Lower leg skin (tissue), 4 donors: ENCODE data around the gene PARP2. TPM values are rescaled to one million over a fixed set of nuclear protein-coding genes. Genes with fewer than 3 reads are reported as not detected.

Source experiments
- DNase-seq, 2 donors: peaks; one replicate each; pipeline ENCODE4 v3.0.0-alpha.2; 2019; ENCODE audit warnings: low spot score in 2 of 2
- H3K4me3 ChIP-seq: fragments of 200-600 bp; sonication (generic); 2 replicates; pipeline ENCODE4 v1.5.1; 2017; ENCODE audit warnings: mild to moderate bottlenecking, low read depth; ENCODE audit not compliant: poor library complexity, severe bottlenecking
- POLR2A ChIP-seq, 2 donors: fragments of 450-650 bp; IDR thresholded peaks; one replicate each; pipeline ENCODE4 v1.6.1; 2016 to 2017; ENCODE audit warnings: antibody characterized with exemption in 2 of 2, mild to moderate bottlenecking in 1 of 2, moderate library complexity in 1 of 2
- WGBS, 2 donors: methylation state at CpG; one replicate each; pipeline ENCODE4 v1.1.5; 2018; 5-methylcytosine and 5-hydroxymethylcytosine counted together
- intact Hi-C: fragments of 100-400 bp; cut with DNase I; formaldehyde crosslinking; loops from one replicate; pipeline ENCODE4 v1.15.0; 2023; ENCODE audit warnings: low total_unique reads
- total RNA-seq, 4 donors: library from RNA; depleted of rRNA; stranded (reverse); fragments of >200 nt; gene quantifications; one replicate each; pipeline ENCODE4 v1.1.0, GENCODE V29; 2016
- TF ChIP-seq, protein P1 (sequence below), 3 donors: fragments of 450-650 bp; IDR thresholded peaks; one replicate each; pipeline ENCODE4 v1.5.1; 2016; ENCODE audit warnings: antibody characterized with exemption in 3 of 3, mild to moderate bottlenecking in 3 of 3, moderate library complexity in 2 of 3

Gene PARP2
- total RNA-seq, 4 donors from 2014 or later = 7.9 to 20.4 (median 13.0) TPM

DNA sequence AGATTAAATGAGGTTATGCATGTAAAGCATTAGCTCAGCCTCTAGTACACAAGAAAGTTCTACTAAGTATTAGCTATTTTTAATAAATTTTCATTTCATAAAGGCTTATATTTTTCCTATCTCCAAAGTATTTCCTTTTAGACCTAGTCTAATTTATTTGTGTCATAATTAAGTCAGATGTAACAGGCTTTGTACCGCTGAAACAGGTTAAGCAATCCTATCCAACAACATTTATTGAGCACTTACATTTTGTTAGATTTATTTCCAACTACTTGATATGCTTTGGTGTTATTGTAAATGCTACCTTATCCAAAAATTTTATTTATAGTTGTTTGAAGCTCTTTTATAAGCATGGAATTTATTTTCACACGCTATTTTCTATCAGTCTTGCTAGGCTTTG, 1.8 kb upstream of the PARP2 start:
- intact Hi-C loops = no loop called here
- WGBS, 2 donors = 47 to 50% methylated on average over 2 of the region's 2 CpGs
- no peak for DNase-seq
- H3K4me3 ChIP-seq = no peak overlapping the region
- TF ChIP-seq, protein P1, sequence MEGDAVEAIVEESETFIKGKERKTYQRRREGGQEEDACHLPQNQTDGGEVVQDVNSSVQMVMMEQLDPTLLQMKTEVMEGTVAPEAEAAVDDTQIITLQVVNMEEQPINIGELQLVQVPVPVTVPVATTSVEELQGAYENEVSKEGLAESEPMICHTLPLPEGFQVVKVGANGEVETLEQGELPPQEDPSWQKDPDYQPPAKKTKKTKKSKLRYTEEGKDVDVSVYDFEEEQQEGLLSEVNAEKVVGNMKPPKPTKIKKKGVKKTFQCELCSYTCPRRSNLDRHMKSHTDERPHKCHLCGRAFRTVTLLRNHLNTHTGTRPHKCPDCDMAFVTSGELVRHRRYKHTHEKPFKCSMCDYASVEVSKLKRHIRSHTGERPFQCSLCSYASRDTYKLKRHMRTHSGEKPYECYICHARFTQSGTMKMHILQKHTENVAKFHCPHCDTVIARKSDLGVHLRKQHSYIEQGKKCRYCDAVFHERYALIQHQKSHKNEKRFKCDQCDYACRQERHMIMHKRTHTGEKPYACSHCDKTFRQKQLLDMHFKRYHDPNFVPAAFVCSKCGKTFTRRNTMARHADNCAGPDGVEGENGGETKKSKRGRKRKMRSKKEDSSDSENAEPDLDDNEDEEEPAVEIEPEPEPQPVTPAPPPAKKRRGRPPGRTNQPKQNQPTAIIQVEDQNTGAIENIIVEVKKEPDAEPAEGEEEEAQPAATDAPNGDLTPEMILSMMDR (IDR thresholded peaks at IDR 0.05) = no peak
- no peak for TF ChIP-seq POLR2A (IDR thresholded peaks at IDR 0.05)

DNA sequence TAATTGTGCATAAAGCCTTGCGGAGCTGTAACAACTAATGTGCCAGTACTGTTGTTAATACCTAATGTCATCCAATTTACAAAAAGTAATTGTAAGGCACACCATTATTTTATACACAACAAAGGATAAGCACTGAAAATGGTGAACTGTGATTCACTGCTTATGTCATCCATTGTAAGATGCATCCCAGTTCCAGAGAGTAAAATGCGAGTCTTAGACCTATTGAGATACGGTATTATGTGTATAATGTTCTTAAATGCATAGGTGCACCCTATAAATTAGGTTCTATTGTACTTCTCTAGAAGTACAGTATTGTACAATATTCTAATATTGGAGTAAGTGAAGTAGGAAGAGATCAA, 406 bp downstream of the PARP2 start:
- DNase-seq = no peak
- intact Hi-C loops = no loop called here
- WGBS, 2 donors = 0% methylated on average over 3 of the region's 3 CpGs

DNA sequence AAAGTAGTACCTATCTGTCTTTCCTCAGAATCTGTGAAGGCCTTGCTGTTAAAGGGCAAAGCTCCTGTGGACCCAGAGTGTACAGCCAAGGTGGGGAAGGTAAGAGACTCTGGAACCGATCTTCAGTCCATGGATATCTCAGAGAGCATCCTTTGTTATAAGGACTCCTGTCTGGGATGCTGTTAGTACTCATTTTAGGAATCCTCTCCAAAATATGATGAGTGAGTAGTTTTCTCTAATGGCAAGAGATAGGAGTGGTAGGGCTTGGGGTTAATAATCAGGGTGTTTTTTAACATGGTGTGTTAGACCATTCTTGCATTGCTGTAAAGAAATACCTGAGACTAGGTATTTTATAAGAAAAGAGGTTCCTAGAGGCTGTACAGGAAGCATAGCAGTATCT, 1.9 kb downstream of the PARP2 start:
- TF ChIP-seq, protein P1 (IDR thresholded peaks at IDR 0.05) = no peak
- TF ChIP-seq POLR2A (IDR thresholded peaks at IDR 0.05) = no peak
- intact Hi-C loops = no loop called here
- no peak for DNase-seq
- H3K4me3 ChIP-seq = no peak overlapping the region
- 91 to 92% methylated on average over 1 of the region's 1 CpG for WGBS, 2 donors

More for the DNA sequence above, 406 bp downstream of the PARP2 start:
- no peak for TF ChIP-seq POLR2A (IDR thresholded peaks at IDR 0.05)
- TF ChIP-seq, protein P1 (IDR thresholded peaks at IDR 0.05) = no peak
- peak overlapping the region; percentile 21 for H3K4me3 ChIP-seq

DNA sequence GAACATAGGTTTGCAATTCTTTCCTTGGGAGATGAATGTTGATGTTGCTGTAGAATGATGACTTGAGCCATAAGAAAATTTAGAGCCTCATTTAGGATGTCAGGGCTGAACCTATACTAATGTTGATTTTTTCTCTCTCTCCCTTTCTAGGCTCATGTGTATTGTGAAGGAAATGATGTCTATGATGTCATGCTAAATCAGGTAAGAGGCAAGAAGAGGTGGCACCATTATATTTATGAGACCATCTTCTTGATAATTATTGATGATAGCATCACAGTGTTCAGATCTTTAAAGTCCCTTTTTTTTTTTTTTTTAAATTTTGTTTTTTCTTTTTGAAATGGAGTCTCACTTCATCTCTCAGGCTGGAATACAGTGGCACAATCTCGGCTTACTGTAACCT, 3.3 kb downstream of the PARP2 start:
- H3K4me3 ChIP-seq = no peak overlapping the region
- no peak for TF ChIP-seq POLR2A (IDR thresholded peaks at IDR 0.05)
- TF ChIP-seq, protein P1 (IDR thresholded peaks at IDR 0.05) = no peak
- WGBS, 2 donors = 97 to 100% methylated on average over 1 of the region's 1 CpG
- DNase-seq = no peak
- intact Hi-C loops = no loop called here

DNA sequence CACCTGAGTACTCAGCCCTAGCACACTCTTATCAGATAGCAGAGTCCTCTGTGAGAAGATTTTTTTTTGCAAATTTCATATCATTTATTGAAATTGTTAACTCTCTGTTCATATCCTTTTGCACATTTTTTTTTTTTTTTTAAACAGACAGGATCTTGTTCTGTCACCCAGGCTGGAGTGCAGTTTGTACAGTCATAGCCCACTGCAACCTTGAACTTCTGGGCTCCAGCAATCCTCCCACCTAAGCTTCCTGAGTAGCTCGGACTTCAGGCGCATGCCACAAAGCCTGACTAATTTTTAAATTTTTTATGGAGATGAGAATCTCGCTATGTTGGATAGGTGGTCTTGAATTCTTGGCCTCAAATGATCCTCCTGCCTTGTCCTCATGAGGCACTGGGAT, 4.3 kb downstream of the PARP2 start:
- WGBS, 2 donors = 98% methylated on average over 3 of the region's 3 CpGs
- intact Hi-C loops = no loop called here
- DNase-seq = no peak
- no peak for TF ChIP-seq POLR2A (IDR thresholded peaks at IDR 0.05)
- TF ChIP-seq, protein P1 (IDR thresholded peaks at IDR 0.05) = no peak
- no peak overlapping the region for H3K4me3 ChIP-seq

DNA sequence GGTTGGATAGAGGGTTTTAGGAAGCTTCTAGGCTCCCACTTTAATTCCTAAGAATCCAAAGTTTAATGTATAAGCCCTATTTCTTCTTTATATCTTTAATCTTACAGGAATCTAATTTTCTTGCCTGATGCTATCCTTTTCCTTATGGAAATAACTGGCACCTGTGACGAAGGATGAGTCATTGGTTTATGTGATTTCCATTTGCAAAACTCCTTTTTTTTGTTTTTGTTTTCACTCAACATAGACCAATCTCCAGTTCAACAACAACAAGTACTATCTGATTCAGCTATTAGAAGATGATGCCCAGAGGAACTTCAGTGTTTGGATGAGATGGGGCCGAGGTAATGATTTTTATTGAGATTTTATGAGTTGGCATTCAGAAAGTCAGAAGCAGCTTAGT, 6.8 kb downstream of the PARP2 start:
- 80 to 86% methylated on average over 2 of the region's 2 CpGs for WGBS, 2 donors
- intact Hi-C loops = no loop called here
- H3K4me3 ChIP-seq = no peak overlapping the region
- no peak for TF ChIP-seq POLR2A (IDR thresholded peaks at IDR 0.05)
- TF ChIP-seq, protein P1 (IDR thresholded peaks at IDR 0.05) = no peak
- DNase-seq = no peak
